ENCODE data around the gene DHDDS.

Gene DHDDS

GRCh38 chr1:26452459-26453183 is 20.5 kb downstream of the DHDDS start:
- no peak for TF ChIP-seq CTCF (IDR thresholded peaks at IDR 0.05)

GRCh38 chr1:26459148-26459547 is 27.0 kb downstream of the DHDDS start:
- no peak for TF ChIP-seq CTCF (IDR thresholded peaks at IDR 0.05)

- no peak for TF ChIP-seq CTCF (IDR thresholded peaks at IDR 0.05)
Measured at GRCh38 chr1:26459573-26460031, 27.5 kb downstream of the DHDDS start.

GRCh38 chr1:26468911-26469310 is 36.8 kb downstream of the DHDDS start:
- TF ChIP-seq CTCF (IDR thresholded peaks at IDR 0.05), result no peak

GRCh38 chr1:26469558-26469957 is 37.4 kb downstream of the DHDDS start:
- no peak for TF ChIP-seq CTCF (IDR thresholded peaks at IDR 0.05)

- TF ChIP-seq CTCF (IDR thresholded peaks at IDR 0.05), result no peak
Measured at GRCh38 chr1:26470878-26471497, 38.9 kb downstream of the DHDDS start.

GRCh38 chr1:26471498-26472319 is 39.6 kb downstream of the DHDDS start:
- no peak for TF ChIP-seq CTCF (IDR thresholded peaks at IDR 0.05)
